ENCODE results near the gene TMEM132E.
A peak's percentile ranks its signal among the peaks of the same experiment; 100 is the strongest.

The TMEM132E gene

DNA sequence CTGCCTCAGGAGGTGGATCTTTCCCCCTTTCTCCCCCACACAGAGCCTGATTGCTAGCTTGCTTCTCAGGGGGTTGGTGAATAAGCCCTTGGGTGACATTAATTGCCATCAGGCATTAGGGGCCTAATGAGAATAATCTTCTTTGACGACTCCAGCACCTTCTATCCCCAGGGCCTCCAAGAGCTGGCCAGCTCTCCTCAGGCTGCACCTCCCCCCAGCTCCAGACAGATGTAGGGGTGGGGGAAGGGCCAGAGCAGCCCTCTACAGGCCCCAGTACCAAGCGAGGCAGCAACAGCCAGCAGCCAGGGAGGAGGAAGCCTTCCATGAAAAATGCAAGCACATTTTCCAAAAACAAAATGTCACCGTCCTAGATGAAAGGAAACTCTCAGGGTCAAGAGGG is 1.4 kb upstream of the TMEM132E start:
- H3K27me3 ChIP-seq (ENCODE audit: insufficient read depth, low read depth), result peaks cover 36% of the 10 kb centered on the region
- H2AFZ ChIP-seq (ENCODE audit: low read depth), result no peak overlapping the region
- no peak overlapping the region for H3K27ac ChIP-seq
- no peaks in the 10 kb centered on the region for H3K79me2 ChIP-seq (ENCODE audit: insufficient read depth, low read depth)
- H4K20me1 ChIP-seq (ENCODE audit: insufficient read depth), result no peaks in the 10 kb centered on the region
- H3K36me3 ChIP-seq (ENCODE audit: insufficient read depth), result no peaks in the 10 kb centered on the region
- H3K4me1 ChIP-seq (ENCODE audit: low read depth, poor library complexity, severe bottlenecking), result no peaks in the 10 kb centered on the region
- H3K9ac ChIP-seq, result no peak overlapping the region
- no peak overlapping the region for H3K4me3 ChIP-seq (IDR thresholded peaks at IDR 0.05; ENCODE audit: insufficient read depth, low read depth, low read length)
- H3K4me2 ChIP-seq, result no peak overlapping the region
- TF ChIP-seq, protein P1, sequence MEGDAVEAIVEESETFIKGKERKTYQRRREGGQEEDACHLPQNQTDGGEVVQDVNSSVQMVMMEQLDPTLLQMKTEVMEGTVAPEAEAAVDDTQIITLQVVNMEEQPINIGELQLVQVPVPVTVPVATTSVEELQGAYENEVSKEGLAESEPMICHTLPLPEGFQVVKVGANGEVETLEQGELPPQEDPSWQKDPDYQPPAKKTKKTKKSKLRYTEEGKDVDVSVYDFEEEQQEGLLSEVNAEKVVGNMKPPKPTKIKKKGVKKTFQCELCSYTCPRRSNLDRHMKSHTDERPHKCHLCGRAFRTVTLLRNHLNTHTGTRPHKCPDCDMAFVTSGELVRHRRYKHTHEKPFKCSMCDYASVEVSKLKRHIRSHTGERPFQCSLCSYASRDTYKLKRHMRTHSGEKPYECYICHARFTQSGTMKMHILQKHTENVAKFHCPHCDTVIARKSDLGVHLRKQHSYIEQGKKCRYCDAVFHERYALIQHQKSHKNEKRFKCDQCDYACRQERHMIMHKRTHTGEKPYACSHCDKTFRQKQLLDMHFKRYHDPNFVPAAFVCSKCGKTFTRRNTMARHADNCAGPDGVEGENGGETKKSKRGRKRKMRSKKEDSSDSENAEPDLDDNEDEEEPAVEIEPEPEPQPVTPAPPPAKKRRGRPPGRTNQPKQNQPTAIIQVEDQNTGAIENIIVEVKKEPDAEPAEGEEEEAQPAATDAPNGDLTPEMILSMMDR (conservative IDR thresholded peaks at IDR 0.05; ENCODE audit: low read depth, low read length), result no peak

DNA sequence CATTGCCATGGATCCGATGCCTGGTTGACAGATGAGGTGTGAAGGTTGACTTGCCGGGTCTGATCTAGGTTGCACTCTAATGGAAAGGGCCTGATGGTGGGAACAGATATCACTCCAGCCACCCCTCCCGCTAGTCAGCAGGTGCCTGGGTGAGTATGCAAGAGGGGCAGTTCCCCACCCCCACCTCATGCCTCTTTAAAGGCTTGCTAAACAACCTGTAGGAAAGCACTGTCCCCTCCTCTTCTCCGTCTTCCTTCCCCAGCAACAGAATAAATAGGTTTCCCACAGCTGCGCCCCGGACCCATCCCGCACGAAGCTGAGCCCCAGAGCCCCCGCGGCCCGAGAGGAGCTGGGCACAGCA is 746 bp upstream of the TMEM132E start:
- H3K36me3 ChIP-seq (ENCODE audit: insufficient read depth), result no peaks in the 10 kb centered on the region
- no peaks in the 10 kb centered on the region for H3K79me2 ChIP-seq (ENCODE audit: insufficient read depth, low read depth)
- peak overlapping the region; percentile 40; the same call in 1 of the 2 replicates for H2AFZ ChIP-seq (ENCODE audit: low read depth)
- no peak overlapping the region for H3K4me2 ChIP-seq
- no peaks in the 10 kb centered on the region for H3K4me1 ChIP-seq (ENCODE audit: low read depth, poor library complexity, severe bottlenecking)
- no peaks in the 10 kb centered on the region for H4K20me1 ChIP-seq (ENCODE audit: insufficient read depth)
- peaks cover 42% of the 10 kb centered on the region for H3K27me3 ChIP-seq (ENCODE audit: insufficient read depth, low read depth)
- H3K4me3 ChIP-seq (IDR thresholded peaks at IDR 0.05; ENCODE audit: insufficient read depth, low read depth, low read length), result no peak overlapping the region
- no peak overlapping the region for H3K27ac ChIP-seq
- TF ChIP-seq, protein P1 (conservative IDR thresholded peaks at IDR 0.05; ENCODE audit: low read depth, low read length), result no peak
- H3K9ac ChIP-seq, result no peak overlapping the region

DNA sequence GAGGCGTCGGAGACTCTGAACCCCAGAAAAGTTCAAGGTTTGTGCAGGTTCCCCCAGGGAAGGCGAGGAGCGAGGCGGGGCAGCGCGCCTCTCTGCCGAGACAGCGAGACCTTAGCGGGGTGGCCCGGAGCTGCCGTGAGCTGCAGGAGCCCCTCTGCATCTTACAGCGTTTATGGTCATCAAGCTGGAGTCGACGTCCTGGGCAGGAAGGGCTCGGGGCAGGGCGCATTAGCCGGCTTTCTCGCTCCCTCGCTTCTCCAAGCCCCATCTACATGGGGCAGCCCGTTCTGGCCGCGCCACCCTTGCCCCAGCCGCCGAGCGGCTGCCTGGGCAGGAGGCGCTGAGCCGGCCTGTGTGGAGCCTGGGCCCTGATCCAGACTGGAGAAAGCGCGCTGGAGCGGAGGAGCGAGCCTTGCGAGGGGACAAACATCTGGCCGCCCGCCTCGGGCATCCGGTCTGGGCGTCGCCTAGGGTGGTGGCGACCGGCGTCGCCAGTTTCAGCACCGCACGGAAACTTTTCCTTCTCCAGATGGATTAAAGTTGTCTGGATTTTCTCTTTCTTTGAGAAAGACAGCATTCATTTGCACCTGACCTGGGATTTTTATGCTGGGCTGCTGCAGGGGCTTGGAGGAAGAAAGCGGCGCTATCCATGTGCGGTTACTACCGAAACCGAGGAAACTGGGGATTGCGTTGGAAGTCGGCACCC is 750 bp downstream of the TMEM132E start:
- H3K4me2 ChIP-seq, result peak overlapping the region; percentile 22; the same call in 1 of the 2 replicates
- H2AFZ ChIP-seq (ENCODE audit: low read depth), result peak overlapping the region; percentile 30; the same call in 1 of the 2 replicates
- no peaks in the 10 kb centered on the region for H4K20me1 ChIP-seq (ENCODE audit: insufficient read depth)
- no peaks in the 10 kb centered on the region for H3K4me1 ChIP-seq (ENCODE audit: low read depth, poor library complexity, severe bottlenecking)
- TF ChIP-seq, protein P1 (conservative IDR thresholded peaks at IDR 0.05; ENCODE audit: low read depth, low read length), result no peak
- H3K27ac ChIP-seq, result no peak overlapping the region
- H3K36me3 ChIP-seq (ENCODE audit: insufficient read depth), result no peaks in the 10 kb centered on the region
- H3K4me3 ChIP-seq (IDR thresholded peaks at IDR 0.05; ENCODE audit: insufficient read depth, low read depth, low read length), result no peak overlapping the region
- no peaks in the 10 kb centered on the region for H3K79me2 ChIP-seq (ENCODE audit: insufficient read depth, low read depth)
- peaks cover 44% of the 10 kb centered on the region for H3K27me3 ChIP-seq (ENCODE audit: insufficient read depth, low read depth)
- H3K9ac ChIP-seq, result no peak overlapping the region

DNA sequence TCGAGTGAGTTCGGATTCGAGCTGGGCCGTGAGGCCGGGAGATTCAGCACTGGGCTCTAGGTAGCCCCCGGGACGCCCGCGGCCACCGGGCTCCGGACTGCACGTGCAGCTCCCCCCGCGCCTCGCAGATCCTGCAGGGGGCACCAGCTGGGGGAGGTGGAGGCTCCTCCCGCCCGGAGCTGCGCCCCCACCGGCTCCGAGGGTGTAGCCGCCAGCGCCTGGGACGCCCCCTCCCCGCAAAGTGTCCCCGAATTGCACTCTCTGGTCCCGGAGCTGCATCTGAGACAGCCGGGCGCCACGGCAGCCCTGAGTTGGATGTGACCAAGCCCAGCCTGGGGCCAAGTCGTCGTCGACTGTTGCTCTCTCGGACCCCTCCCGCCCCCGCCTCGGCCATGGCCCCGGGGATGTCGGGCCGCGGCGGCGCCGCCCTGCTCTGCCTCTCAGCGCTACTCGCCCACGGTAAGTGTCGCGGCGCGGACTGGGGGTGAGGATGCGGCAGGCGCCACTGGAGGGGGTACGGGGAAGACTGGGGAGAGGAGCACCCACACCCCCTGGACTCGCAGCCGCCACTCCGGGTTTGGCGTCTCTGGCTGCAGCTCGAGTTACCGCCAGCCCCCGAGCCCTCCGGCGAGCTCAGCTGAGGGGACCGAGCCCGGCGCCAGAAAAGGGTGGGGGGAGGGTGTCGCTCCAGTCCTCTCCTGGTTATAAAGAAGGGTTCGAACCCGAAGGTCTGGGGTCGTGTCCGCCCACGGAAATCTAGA is 1.5 kb downstream of the TMEM132E start:
- TF ChIP-seq, protein P1 (conservative IDR thresholded peaks at IDR 0.05; ENCODE audit: low read depth, low read length), result no peak
- no peaks in the 10 kb centered on the region for H3K36me3 ChIP-seq (ENCODE audit: insufficient read depth)
- no peaks in the 10 kb centered on the region for H3K4me1 ChIP-seq (ENCODE audit: low read depth, poor library complexity, severe bottlenecking)
- H3K9ac ChIP-seq, result no peak overlapping the region
- peak overlapping the region; percentile 22; the same call in 1 of the 2 replicates for H3K4me2 ChIP-seq
- no peaks in the 10 kb centered on the region for H3K79me2 ChIP-seq (ENCODE audit: insufficient read depth, low read depth)
- H2AFZ ChIP-seq (ENCODE audit: low read depth), result peak overlapping the region; percentile 30; the same call in 1 of the 2 replicates
- H4K20me1 ChIP-seq (ENCODE audit: insufficient read depth), result no peaks in the 10 kb centered on the region
- H3K27me3 ChIP-seq (ENCODE audit: insufficient read depth, low read depth), result peaks cover 44% of the 10 kb centered on the region
- no peak overlapping the region for H3K27ac ChIP-seq
- no peak overlapping the region for H3K4me3 ChIP-seq (IDR thresholded peaks at IDR 0.05; ENCODE audit: insufficient read depth, low read depth, low read length)
